ENCODE measurements around the gene TCF20.

The TCF20 gene

GRCh38 chr22:42281284-42281683, 10.8 kb upstream of the TCF20 start:
- ATAC-seq (ENCODE audit: low read depth), result no peak
- Histone ChIP-seq H3K36me3 (ENCODE audit: low read depth) (no peaks in the 10 kb centered on the region), H3K27ac (ENCODE audit: poor library complexity, severe bottlenecking) (no peak overlapping the region), H3K4me3 (ENCODE audit: severe bottlenecking) (no peak overlapping the region), H3K9me3 (ENCODE audit: severe bottlenecking) (no peaks in the 10 kb centered on the region), H3K27me3 (ENCODE audit: insufficient read depth, poor library complexity, severe bottlenecking) (peaks cover 18% of the 10 kb centered on the region), H3K4me1 (ENCODE audit: insufficient read depth, poor library complexity, severe bottlenecking) (no peaks in the 10 kb centered on the region)
- DNase-seq (ENCODE audit: low spot score), result peak; percentile 53
- TF ChIP-seq, protein P1, sequence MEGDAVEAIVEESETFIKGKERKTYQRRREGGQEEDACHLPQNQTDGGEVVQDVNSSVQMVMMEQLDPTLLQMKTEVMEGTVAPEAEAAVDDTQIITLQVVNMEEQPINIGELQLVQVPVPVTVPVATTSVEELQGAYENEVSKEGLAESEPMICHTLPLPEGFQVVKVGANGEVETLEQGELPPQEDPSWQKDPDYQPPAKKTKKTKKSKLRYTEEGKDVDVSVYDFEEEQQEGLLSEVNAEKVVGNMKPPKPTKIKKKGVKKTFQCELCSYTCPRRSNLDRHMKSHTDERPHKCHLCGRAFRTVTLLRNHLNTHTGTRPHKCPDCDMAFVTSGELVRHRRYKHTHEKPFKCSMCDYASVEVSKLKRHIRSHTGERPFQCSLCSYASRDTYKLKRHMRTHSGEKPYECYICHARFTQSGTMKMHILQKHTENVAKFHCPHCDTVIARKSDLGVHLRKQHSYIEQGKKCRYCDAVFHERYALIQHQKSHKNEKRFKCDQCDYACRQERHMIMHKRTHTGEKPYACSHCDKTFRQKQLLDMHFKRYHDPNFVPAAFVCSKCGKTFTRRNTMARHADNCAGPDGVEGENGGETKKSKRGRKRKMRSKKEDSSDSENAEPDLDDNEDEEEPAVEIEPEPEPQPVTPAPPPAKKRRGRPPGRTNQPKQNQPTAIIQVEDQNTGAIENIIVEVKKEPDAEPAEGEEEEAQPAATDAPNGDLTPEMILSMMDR (IDR thresholded peaks at IDR 0.05; ENCODE audit: poor library complexity, severe bottlenecking), result no peak

DNA sequence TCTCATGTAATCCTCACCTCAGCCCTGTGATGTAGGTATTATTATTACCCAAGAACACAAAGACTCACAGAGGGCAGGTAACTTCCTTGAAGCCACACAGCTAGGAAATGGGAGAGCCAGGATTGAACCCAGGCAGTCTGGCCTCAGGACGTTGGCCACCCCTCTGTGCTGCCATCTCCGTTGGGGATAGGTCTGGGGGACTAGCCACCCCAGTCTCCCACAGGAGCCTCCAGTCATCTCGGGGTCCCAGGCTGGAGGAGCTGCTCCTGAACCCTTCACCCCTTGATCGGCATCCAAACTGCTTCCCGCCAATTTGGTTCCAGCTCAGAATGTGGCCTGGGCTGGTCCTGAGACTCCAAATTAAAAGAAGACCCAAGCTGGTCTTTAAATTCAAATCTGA, 10.4 kb upstream of the TCF20 start:
- H3K36me3 ChIP-seq (ENCODE audit: low read depth), result no peaks in the 10 kb centered on the region
- TF ChIP-seq, protein P1 (IDR thresholded peaks at IDR 0.05; ENCODE audit: poor library complexity, severe bottlenecking), result no peak
- no peak overlapping the region for H3K4me3 ChIP-seq (ENCODE audit: severe bottlenecking)
- H3K9me3 ChIP-seq (ENCODE audit: severe bottlenecking), result no peaks in the 10 kb centered on the region
- H3K4me1 ChIP-seq (ENCODE audit: insufficient read depth, poor library complexity, severe bottlenecking), result no peaks in the 10 kb centered on the region
- ATAC-seq (ENCODE audit: low read depth) (no peak), DNase-seq (ENCODE audit: low spot score) (peak; percentile 30)
- peaks cover 18% of the 10 kb centered on the region for H3K27me3 ChIP-seq (ENCODE audit: insufficient read depth, poor library complexity, severe bottlenecking)
- no peak overlapping the region for H3K27ac ChIP-seq (ENCODE audit: poor library complexity, severe bottlenecking)

DNA sequence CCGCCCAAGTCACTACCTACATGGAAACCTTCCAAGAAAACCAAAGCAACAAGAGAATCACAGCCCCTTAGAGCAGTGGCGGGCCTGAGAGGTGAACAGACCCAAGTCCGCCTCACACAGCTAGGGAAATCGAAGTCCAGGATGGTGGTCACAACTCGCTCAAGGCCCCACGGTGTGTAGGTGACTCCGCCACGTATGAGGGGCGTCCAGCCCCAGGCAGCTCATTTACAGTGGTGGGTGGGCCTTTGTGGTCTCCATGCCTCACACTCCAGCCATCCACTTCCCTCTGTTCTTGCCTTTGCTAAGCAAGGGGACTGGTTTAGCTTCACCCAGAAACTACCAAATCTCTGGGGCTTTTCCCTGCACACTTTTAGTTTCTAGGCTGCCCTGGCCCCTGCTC, 9.7 kb upstream of the TCF20 start:
- TF ChIP-seq, protein P1 (IDR thresholded peaks at IDR 0.05; ENCODE audit: poor library complexity, severe bottlenecking), result no peak
- no peak for DNase-seq (ENCODE audit: low spot score)

GRCh38 chr22:42279425-42280020, 9.1 kb upstream of the TCF20 start:
- no peak for ATAC-seq (ENCODE audit: low read depth)
- TF ChIP-seq, protein P1 (IDR thresholded peaks at IDR 0.05; ENCODE audit: poor library complexity, severe bottlenecking), result no peak
- H3K36me3 ChIP-seq (ENCODE audit: low read depth), result no peaks in the 10 kb centered on the region
- H3K27ac ChIP-seq (ENCODE audit: poor library complexity, severe bottlenecking), result no peak overlapping the region
- H3K4me3 ChIP-seq (ENCODE audit: severe bottlenecking), result no peak overlapping the region
- no peaks in the 10 kb centered on the region for H3K9me3 ChIP-seq (ENCODE audit: severe bottlenecking)
- H3K27me3 ChIP-seq (ENCODE audit: insufficient read depth, poor library complexity, severe bottlenecking), result peaks cover 16% of the 10 kb centered on the region
- no peak for DNase-seq (ENCODE audit: low spot score)
- no peaks in the 10 kb centered on the region for H3K4me1 ChIP-seq (ENCODE audit: insufficient read depth, poor library complexity, severe bottlenecking)

More for the DNA sequence above, 9.7 kb upstream of the TCF20 start:
- H3K27me3 ChIP-seq (ENCODE audit: insufficient read depth, poor library complexity, severe bottlenecking), result peaks cover 18% of the 10 kb centered on the region
- H3K4me3 ChIP-seq (ENCODE audit: severe bottlenecking), result no peak overlapping the region
- H3K27ac ChIP-seq (ENCODE audit: poor library complexity, severe bottlenecking), result no peak overlapping the region
- H3K9me3 ChIP-seq (ENCODE audit: severe bottlenecking), result no peaks in the 10 kb centered on the region
- no peak for ATAC-seq (ENCODE audit: low read depth)
- no peaks in the 10 kb centered on the region for H3K36me3 ChIP-seq (ENCODE audit: low read depth)
- H3K4me1 ChIP-seq (ENCODE audit: insufficient read depth, poor library complexity, severe bottlenecking), result no peaks in the 10 kb centered on the region

- H3K27me3 ChIP-seq (ENCODE audit: insufficient read depth, poor library complexity, severe bottlenecking), result peaks cover 4% of the 10 kb centered on the region
- H3K9me3 ChIP-seq (ENCODE audit: severe bottlenecking), result no peaks in the 10 kb centered on the region
- TF ChIP-seq, protein P1 (IDR thresholded peaks at IDR 0.05; ENCODE audit: poor library complexity, severe bottlenecking), result peak; percentile 44
- DNase-seq (ENCODE audit: low spot score) (no peak), ATAC-seq (ENCODE audit: low read depth) (0 out of 3 replicates have a peak, but pooled peaks have one; percentile 15)
- H3K27ac ChIP-seq (ENCODE audit: poor library complexity, severe bottlenecking), result no peak overlapping the region
- H3K4me1 ChIP-seq (ENCODE audit: insufficient read depth, poor library complexity, severe bottlenecking), result no peaks in the 10 kb centered on the region
- H3K4me3 ChIP-seq (ENCODE audit: severe bottlenecking), result no peak overlapping the region
- no peaks in the 10 kb centered on the region for H3K36me3 ChIP-seq (ENCODE audit: low read depth)
Observed at GRCh38 chr22:42277988-42278776, 7.7 kb upstream of the TCF20 start.

Measured in RWPE2 (cell line).